Measurements from ENCODE around the gene HIPK1.
"Not testable (repeated sequence)": the region's sequence is repeated elsewhere in the genome, so short reads cannot be mapped to it uniquely, and the experiment has no call there.

HIPK1 gene

GRCh38 chr1:113998361-113998760, 69.2 kb downstream of the HIPK1 start:
- no peak for TF ChIP-seq CTCF (IDR thresholded peaks at IDR 0.05; ENCODE audit: insufficient read depth, low read depth, low read length, missing control alignments)
- no peak for DNase-seq (ENCODE audit: low read depth)
- no peak overlapping the region for H3K4me3 ChIP-seq (ENCODE audit: low read depth, low read length)

- no peak for TF ChIP-seq CTCF (IDR thresholded peaks at IDR 0.05; ENCODE audit: insufficient read depth, low read depth, low read length, missing control alignments)
- no peak overlapping the region for H3K4me3 ChIP-seq (ENCODE audit: low read depth, low read length)
- no peak for DNase-seq (ENCODE audit: low read depth)
These were observed 70.1 kb downstream of the HIPK1 start for GRCh38 chr1:113999233-113999632.

GRCh38 chr1:113999799-114000198, 70.7 kb downstream of the HIPK1 start:
- no peak for TF ChIP-seq CTCF (IDR thresholded peaks at IDR 0.05; ENCODE audit: insufficient read depth, low read depth, low read length, missing control alignments)
- no peak overlapping the region for H3K4me3 ChIP-seq (ENCODE audit: low read depth, low read length)

GRCh38 chr1:114000406-114000805, 71.3 kb downstream of the HIPK1 start:
- no peak overlapping the region for H3K4me3 ChIP-seq (ENCODE audit: low read depth, low read length)
- no peak for TF ChIP-seq CTCF (IDR thresholded peaks at IDR 0.05; ENCODE audit: insufficient read depth, low read depth, low read length, missing control alignments)
- DNase-seq (ENCODE audit: low read depth) = no peak

More at GRCh38 chr1:113999799-114000198, 70.7 kb downstream of the HIPK1 start:
- no peak for DNase-seq (ENCODE audit: low read depth)

GRCh38 chr1:114002492-114003239, 73.5 kb downstream of the HIPK1 start:
- no peak for TF ChIP-seq CTCF (IDR thresholded peaks at IDR 0.05; ENCODE audit: insufficient read depth, low read depth, low read length, missing control alignments)
- no peak for DNase-seq (ENCODE audit: low read depth)
- no peak overlapping the region for H3K4me3 ChIP-seq (ENCODE audit: low read depth, low read length)

- H3K4me3 ChIP-seq (ENCODE audit: low read depth, low read length) = no peak overlapping the region
- no peak for DNase-seq (ENCODE audit: low read depth)
- no peak for TF ChIP-seq CTCF (IDR thresholded peaks at IDR 0.05; ENCODE audit: insufficient read depth, low read depth, low read length, missing control alignments)
These were observed 74.3 kb downstream of the HIPK1 start for GRCh38 chr1:114003431-114003830.

GRCh38 chr1:114006825-114007224, 77.7 kb downstream of the HIPK1 start:
- not testable (repeated sequence) for H3K4me3 ChIP-seq (ENCODE audit: low read depth, low read length); DNase-seq (ENCODE audit: low read depth)

All from GM12865 (cell line).